ENCODE measurements around the gene ARHGAP26. TPM values are rescaled to one million over a fixed set of nuclear protein-coding genes. Genes with fewer than 3 reads are reported as not detected.

The ARHGAP26 gene
- total RNA-seq, 3 donors from 2014 or later: 9.1 to 11.7 (median 9.7) TPM

GRCh38 chr5:142874540-142874939, 104.4 kb downstream of the ARHGAP26 start:
- H3K9me3 Mint-ChIP-seq: no peaks in the 10 kb centered on the region
- DNase-seq: no peak
- no peaks in the 10 kb centered on the region for H3K4me1 Mint-ChIP-seq (ENCODE audit: low read depth)
- no peak overlapping the region for H3K4me3 Mint-ChIP-seq
- H3K36me3 Mint-ChIP-seq (ENCODE audit: insufficient read depth): no peaks in the 10 kb centered on the region
- ATAC-seq: no peak
- H3K27me3 Mint-ChIP-seq (ENCODE audit: low read depth): no peaks in the 10 kb centered on the region

- Mint-ChIP-seq H3K27me3 (ENCODE audit: low read depth) (no peaks in the 10 kb centered on the region), H3K4me1 (ENCODE audit: low read depth) (no peaks in the 10 kb centered on the region), H3K4me3 (no peak overlapping the region), H3K9me3 (no peaks in the 10 kb centered on the region), H3K36me3 (ENCODE audit: insufficient read depth) (no peaks in the 10 kb centered on the region)
- ATAC-seq: no peak
- no peak for DNase-seq
Measured at GRCh38 chr5:142875936-142876335, 105.8 kb downstream of the ARHGAP26 start.

- H3K9me3 Mint-ChIP-seq: no peaks in the 10 kb centered on the region
- DNase-seq (no peak), ATAC-seq (no peak)
- no peaks in the 10 kb centered on the region for H3K36me3 Mint-ChIP-seq (ENCODE audit: insufficient read depth)
- no peak overlapping the region for H3K4me3 Mint-ChIP-seq
- no peaks in the 10 kb centered on the region for H3K27me3 Mint-ChIP-seq (ENCODE audit: low read depth)
- H3K4me1 Mint-ChIP-seq (ENCODE audit: low read depth): no peaks in the 10 kb centered on the region
Measured at GRCh38 chr5:142876817-142877216, 106.6 kb downstream of the ARHGAP26 start.

- no peaks in the 10 kb centered on the region for H3K4me1 Mint-ChIP-seq (ENCODE audit: low read depth)
- no peaks in the 10 kb centered on the region for H3K27me3 Mint-ChIP-seq (ENCODE audit: low read depth)
- ATAC-seq (no peak), DNase-seq (no peak)
- peaks cover 2% of the 10 kb centered on the region for H3K36me3 Mint-ChIP-seq (ENCODE audit: insufficient read depth)
- H3K4me3 Mint-ChIP-seq: no peak overlapping the region
- H3K9me3 Mint-ChIP-seq: no peaks in the 10 kb centered on the region
Measured at GRCh38 chr5:142878111-142878510, 107.9 kb downstream of the ARHGAP26 start.

- H3K4me3 Mint-ChIP-seq: no peak overlapping the region
- no peak for DNase-seq
- ATAC-seq: no peak
- peaks cover 2% of the 10 kb centered on the region for H3K36me3 Mint-ChIP-seq (ENCODE audit: insufficient read depth)
- H3K9me3 Mint-ChIP-seq: no peaks in the 10 kb centered on the region
- no peaks in the 10 kb centered on the region for H3K27me3 Mint-ChIP-seq (ENCODE audit: low read depth)
- H3K4me1 Mint-ChIP-seq (ENCODE audit: low read depth): no peaks in the 10 kb centered on the region
Measured at GRCh38 chr5:142878638-142879037, 108.5 kb downstream of the ARHGAP26 start.

GRCh38 chr5:142881076-142881783, 111.1 kb downstream of the ARHGAP26 start:
- DNase-seq: no peak
- H3K4me3 Mint-ChIP-seq: no peak overlapping the region
- no peaks in the 10 kb centered on the region for H3K9me3 Mint-ChIP-seq
- H3K27me3 Mint-ChIP-seq (ENCODE audit: low read depth): no peaks in the 10 kb centered on the region
- no peak for ATAC-seq
- H3K36me3 Mint-ChIP-seq (ENCODE audit: insufficient read depth): peaks cover 2% of the 10 kb centered on the region
- peaks cover 4% of the 10 kb centered on the region for H3K4me1 Mint-ChIP-seq (ENCODE audit: low read depth)

- Mint-ChIP-seq H3K4me1 (ENCODE audit: low read depth) (peaks cover 4% of the 10 kb centered on the region), H3K27me3 (ENCODE audit: low read depth) (no peaks in the 10 kb centered on the region), H3K36me3 (ENCODE audit: insufficient read depth) (peaks cover 2% of the 10 kb centered on the region), H3K4me3 (no peak overlapping the region), H3K9me3 (no peaks in the 10 kb centered on the region)
- DNase-seq (no peak), ATAC-seq (no peak)
Measured at GRCh38 chr5:142881784-142882126, 111.6 kb downstream of the ARHGAP26 start.

- ATAC-seq (no peak), DNase-seq (no peak)
- no peaks in the 10 kb centered on the region for H3K9me3 Mint-ChIP-seq
- H3K4me1 Mint-ChIP-seq (ENCODE audit: low read depth): peaks cover 4% of the 10 kb centered on the region
- peaks cover 2% of the 10 kb centered on the region for H3K36me3 Mint-ChIP-seq (ENCODE audit: insufficient read depth)
- H3K4me3 Mint-ChIP-seq: no peak overlapping the region
- H3K27me3 Mint-ChIP-seq (ENCODE audit: low read depth): no peaks in the 10 kb centered on the region
Measured at GRCh38 chr5:142883025-142883424, 112.8 kb downstream of the ARHGAP26 start.

- H3K4me3 Mint-ChIP-seq: no peak overlapping the region
- no peak for DNase-seq
- no peaks in the 10 kb centered on the region for H3K27me3 Mint-ChIP-seq (ENCODE audit: low read depth)
- H3K36me3 Mint-ChIP-seq (ENCODE audit: insufficient read depth): peaks cover 2% of the 10 kb centered on the region
- no peaks in the 10 kb centered on the region for H3K9me3 Mint-ChIP-seq
- no peak for ATAC-seq
- peaks cover 4% of the 10 kb centered on the region for H3K4me1 Mint-ChIP-seq (ENCODE audit: low read depth)
Measured at GRCh38 chr5:142883438-142883837, 113.3 kb downstream of the ARHGAP26 start.

- H3K36me3 Mint-ChIP-seq (ENCODE audit: insufficient read depth): peaks cover 2% of the 10 kb centered on the region
Measured at GRCh38 chr5:142884029-142884428, 113.9 kb downstream of the ARHGAP26 start.

GRCh38 chr5:142886211-142886610, 116.0 kb downstream of the ARHGAP26 start:
- ATAC-seq: no peak
- Mint-ChIP-seq H3K27me3 (ENCODE audit: low read depth) (no peaks in the 10 kb centered on the region), H3K4me3 (no peak overlapping the region), H3K4me1 (ENCODE audit: low read depth) (peaks cover 10% of the 10 kb centered on the region), H3K9me3 (no peaks in the 10 kb centered on the region), H3K36me3 (ENCODE audit: insufficient read depth) (peaks cover 4% of the 10 kb centered on the region)
- DNase-seq: no peak

More at GRCh38 chr5:142884029-142884428, 113.9 kb downstream of the ARHGAP26 start:
- DNase-seq (no peak), ATAC-seq (no peak)
- no peaks in the 10 kb centered on the region for H3K27me3 Mint-ChIP-seq (ENCODE audit: low read depth)
- H3K9me3 Mint-ChIP-seq: no peaks in the 10 kb centered on the region
- H3K4me3 Mint-ChIP-seq: no peak overlapping the region
- peaks cover 6% of the 10 kb centered on the region for H3K4me1 Mint-ChIP-seq (ENCODE audit: low read depth)

- ATAC-seq (no peak), DNase-seq (no peak)
- Mint-ChIP-seq H3K27me3 (ENCODE audit: low read depth) (no peaks in the 10 kb centered on the region), H3K4me3 (no peak overlapping the region), H3K4me1 (ENCODE audit: low read depth) (peaks cover 10% of the 10 kb centered on the region), H3K36me3 (ENCODE audit: insufficient read depth) (peaks cover 4% of the 10 kb centered on the region), H3K9me3 (no peaks in the 10 kb centered on the region)
Measured at GRCh38 chr5:142886956-142887355, 116.8 kb downstream of the ARHGAP26 start.

- peaks cover 5% of the 10 kb centered on the region for H3K36me3 Mint-ChIP-seq (ENCODE audit: insufficient read depth)
- no peak for ATAC-seq
- no peaks in the 10 kb centered on the region for H3K27me3 Mint-ChIP-seq (ENCODE audit: low read depth)
Measured at GRCh38 chr5:142888469-142889085, 118.4 kb downstream of the ARHGAP26 start.

GRCh38 chr5:142892021-142892420, 121.8 kb downstream of the ARHGAP26 start:
- H3K9me3 Mint-ChIP-seq: no peaks in the 10 kb centered on the region
- peaks cover 6% of the 10 kb centered on the region for H3K4me1 Mint-ChIP-seq (ENCODE audit: low read depth)
- no peaks in the 10 kb centered on the region for H3K27me3 Mint-ChIP-seq (ENCODE audit: low read depth)
- DNase-seq: no peak
- no peak overlapping the region for H3K4me3 Mint-ChIP-seq
- ATAC-seq: no peak
- peaks cover 12% of the 10 kb centered on the region for H3K36me3 Mint-ChIP-seq (ENCODE audit: insufficient read depth)

More at GRCh38 chr5:142888469-142889085, 118.4 kb downstream of the ARHGAP26 start:
- no peaks in the 10 kb centered on the region for H3K9me3 Mint-ChIP-seq
- H3K4me3 Mint-ChIP-seq: no peak overlapping the region
- peaks cover 10% of the 10 kb centered on the region for H3K4me1 Mint-ChIP-seq (ENCODE audit: low read depth)
- DNase-seq: no peak

- Mint-ChIP-seq H3K4me3 (no peak overlapping the region), H3K27me3 (ENCODE audit: low read depth) (no peaks in the 10 kb centered on the region), H3K4me1 (ENCODE audit: low read depth) (peaks cover 4% of the 10 kb centered on the region), H3K36me3 (ENCODE audit: insufficient read depth) (peaks cover 15% of the 10 kb centered on the region), H3K9me3 (no peaks in the 10 kb centered on the region)
- DNase-seq (no peak), ATAC-seq (no peak)
Measured at GRCh38 chr5:142894315-142894714, 124.1 kb downstream of the ARHGAP26 start.
